GM19467 (cell line): Measurements from ENCODE around the gene TMEM164.
A peak's percentile ranks its signal among the peaks of the same experiment; 100 is the strongest.
"Not testable (repeated sequence)": the region's sequence is repeated elsewhere in the genome, so short reads cannot be mapped to it uniquely, and the experiment has no call there.

Source experiments
- ATAC-seq: cut with Tn5 transposase; IDR thresholded peaks from one replicate; pipeline ENCODE4 v1.9.1; 2021; ENCODE audit warnings: mild to moderate bottlenecking, moderate library complexity; ENCODE audit not compliant: unreplicated experiment

TMEM164 gene

GRCh38 chrX:110123331-110123782 lies 120.4 kb downstream of the TMEM164 start:
- no peak for ATAC-seq

DNA sequence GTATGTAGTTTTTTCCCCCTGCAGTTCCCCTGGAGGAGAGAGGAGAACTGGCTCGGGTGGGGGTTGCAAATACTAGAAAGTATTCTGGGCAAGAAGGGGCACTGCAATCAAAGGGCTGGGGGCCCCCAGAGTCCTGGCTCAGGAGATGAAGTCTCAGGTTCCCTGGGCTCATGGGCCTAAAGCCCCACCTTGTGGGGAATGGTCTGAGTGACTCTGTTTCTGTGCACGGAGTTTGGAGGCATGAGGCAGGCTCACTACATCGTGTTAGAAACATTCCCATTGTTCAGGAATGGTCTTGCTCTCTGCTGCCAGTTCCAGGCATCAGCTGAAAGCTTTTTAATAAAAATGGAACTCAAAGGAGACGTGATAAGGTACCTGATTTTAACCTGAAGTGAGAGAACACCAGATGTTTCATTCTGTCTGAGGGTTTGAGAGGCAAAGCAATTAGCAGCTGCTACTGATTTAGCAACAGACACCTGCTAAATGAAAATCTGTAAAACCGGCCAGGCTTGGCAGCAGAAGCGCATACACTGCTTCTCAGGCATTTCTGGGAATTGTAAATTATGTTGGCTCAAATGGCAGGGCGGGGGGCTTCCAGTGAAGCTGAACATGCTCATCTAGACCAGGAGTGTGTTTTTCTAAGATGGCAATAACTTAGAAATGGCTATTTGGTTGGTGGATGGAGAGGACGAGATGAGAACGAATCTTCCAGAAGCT lies 122.7 kb downstream of the TMEM164 start:
- no peak for ATAC-seq

GRCh38 chrX:110131031-110131430 lies 128.1 kb downstream of the TMEM164 start:
- no peak for ATAC-seq

GRCh38 chrX:110132450-110133114 lies 129.7 kb downstream of the TMEM164 start:
- ATAC-seq, result no peak

DNA sequence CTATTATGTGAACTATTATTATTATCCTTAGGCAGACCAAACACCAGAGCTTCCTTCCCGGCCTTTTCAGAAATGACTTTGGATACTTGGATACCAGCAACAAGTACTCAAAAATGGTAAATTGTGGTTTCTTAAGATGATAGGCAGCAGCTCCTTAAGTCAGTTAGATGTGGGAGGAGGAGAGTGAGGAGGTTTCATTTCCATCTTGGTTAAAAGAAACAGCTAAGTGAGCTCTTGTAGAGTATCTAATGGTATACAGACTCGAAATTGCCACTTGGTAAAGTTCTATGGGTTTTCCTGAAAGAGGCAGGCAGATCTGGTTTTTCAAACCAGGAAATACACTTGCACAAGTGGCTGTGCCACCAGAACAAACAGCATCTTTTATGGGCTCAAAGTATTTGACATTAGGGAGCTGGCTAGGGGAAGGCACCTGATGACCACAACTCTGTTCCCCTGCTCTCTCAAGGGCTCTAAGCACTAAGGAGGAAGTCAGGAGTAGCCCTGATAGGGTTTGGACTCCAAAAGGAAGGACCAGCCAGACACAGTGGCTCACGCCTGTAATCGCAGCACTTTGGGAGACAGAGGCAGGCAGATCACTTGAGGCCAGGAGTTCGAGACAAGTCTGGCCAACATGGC lies 130.9 kb downstream of the TMEM164 start:
- ATAC-seq, result no peak

- ATAC-seq, result no peak
These were observed 132.7 kb downstream of the TMEM164 start for GRCh38 chrX:110135618-110136017.

DNA sequence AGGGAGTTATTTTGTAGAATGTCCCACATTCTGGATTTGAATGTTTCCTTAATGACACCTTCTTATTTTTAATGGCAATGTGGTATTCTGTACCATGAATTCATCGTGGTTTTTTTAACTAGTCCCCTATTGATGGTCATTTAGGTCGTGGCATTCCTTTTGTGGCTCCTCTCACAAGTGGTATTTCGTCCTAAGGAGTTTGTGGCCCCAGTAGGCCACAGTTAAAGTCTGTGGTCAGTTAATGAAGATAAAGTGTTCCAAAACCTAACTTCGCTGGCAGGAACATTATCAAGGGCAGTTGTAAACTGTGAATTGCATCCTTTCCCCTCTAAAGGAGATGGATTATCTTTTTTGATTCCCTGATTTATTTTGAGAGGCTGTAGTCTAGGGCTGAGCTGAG lies 133.2 kb downstream of the TMEM164 start:
- ATAC-seq, result no peak

GRCh38 chrX:110138557-110138956 lies 135.6 kb downstream of the TMEM164 start:
- ATAC-seq, result no peak

- ATAC-seq, result no peak
These were observed 136.3 kb downstream of the TMEM164 start for GRCh38 chrX:110139172-110139571.

DNA sequence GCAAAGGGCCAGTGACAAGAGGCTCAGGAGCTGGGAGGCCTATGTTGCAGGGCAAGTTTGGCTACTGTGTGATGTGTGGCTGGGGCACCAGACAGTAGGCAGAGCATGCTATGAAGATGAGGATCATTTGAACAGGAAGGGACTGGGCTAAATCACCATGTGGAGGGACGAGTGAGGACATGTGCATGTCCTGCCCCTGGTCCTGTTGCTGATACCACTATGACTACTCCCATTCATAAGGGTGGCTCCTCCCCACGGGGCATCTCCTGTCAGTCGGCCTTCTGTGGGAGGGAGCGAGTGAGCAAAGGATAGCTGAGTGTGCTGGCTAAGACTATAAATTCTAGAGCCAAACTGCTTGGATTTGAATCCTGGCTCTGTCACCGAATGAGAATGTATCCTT lies 139.2 kb downstream of the TMEM164 start:
- ATAC-seq, result no peak

- no peak for ATAC-seq
These were observed 140.7 kb downstream of the TMEM164 start for GRCh38 chrX:110143454-110144210.

DNA sequence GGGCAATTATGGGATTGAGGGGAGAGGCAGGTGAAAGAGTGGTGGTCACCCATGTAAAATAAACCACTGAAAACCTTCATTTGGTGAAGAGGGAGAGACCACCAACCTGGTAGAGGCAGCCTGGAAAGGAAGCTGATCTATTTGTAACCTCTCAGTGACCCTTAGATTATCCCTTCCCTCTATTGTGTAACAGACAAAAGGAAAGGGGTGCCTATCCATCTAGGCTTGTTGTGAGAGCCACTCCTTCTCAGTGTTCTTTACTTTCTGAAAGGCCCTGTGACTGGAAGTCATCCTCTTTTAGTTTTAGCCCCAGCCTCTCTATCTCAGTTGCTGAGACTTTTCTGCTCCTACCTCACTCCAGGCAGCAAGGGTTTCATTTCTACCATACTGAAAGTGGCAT lies 142.4 kb downstream of the TMEM164 start:
- ATAC-seq, result no peak

DNA sequence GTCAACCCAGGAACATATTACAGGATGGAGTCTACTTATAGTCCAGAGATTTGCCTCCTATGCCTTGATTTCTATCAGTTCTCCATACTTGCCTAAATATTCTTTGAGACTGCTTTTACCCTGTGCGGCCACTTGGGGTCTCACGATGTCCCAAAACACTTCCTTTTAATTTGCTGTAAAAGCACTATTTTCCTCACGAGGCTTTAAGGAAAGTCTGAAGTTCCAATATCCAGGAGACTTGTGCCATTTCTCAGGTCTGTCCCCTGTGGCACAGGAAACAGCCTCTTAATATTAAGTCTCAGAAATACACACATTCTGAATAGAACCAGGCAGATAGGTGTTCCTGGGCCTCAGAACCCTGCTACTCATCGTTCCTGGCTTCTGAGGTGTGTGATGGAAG lies 142.9 kb downstream of the TMEM164 start:
- ATAC-seq, result peak; percentile 57

DNA sequence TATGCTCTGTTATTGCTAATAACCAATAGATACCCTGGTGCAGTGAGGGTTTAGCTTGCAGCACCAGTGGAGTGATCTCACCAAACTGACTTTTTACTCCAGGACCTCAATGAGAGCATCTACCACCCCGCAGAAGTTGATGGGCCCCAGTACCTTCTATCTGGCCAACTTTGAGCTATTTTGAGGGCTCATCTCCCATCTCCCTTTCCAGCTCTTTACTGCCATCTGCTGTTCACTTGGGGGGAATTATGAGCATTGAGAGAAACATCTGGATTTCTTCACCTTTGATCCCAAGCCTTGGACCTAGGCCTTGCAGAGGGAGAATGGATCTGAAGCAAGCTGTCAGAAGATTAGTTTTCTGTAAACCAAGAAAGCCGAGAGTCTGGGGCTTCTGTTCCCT lies 143.6 kb downstream of the TMEM164 start:
- ATAC-seq, result peak; percentile 61

DNA sequence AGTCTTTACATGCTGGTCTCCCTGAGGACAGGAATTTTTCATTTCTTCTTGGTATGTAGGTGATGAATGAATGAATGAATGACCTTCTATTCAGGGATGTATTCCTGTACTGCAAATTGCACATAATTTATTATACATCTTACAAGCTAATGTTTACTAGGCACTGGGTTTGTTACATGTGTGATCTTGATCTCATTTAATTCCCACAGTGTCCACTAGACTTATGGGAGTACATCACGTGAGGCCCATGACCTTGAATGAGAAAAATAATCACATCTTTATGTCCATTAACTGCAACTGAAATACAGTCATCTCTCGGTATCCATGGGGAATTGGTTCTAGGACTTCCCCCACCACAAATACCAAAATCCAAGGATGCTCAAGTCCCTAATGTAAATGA lies 150.3 kb downstream of the TMEM164 start:
- ATAC-seq, result no peak

DNA sequence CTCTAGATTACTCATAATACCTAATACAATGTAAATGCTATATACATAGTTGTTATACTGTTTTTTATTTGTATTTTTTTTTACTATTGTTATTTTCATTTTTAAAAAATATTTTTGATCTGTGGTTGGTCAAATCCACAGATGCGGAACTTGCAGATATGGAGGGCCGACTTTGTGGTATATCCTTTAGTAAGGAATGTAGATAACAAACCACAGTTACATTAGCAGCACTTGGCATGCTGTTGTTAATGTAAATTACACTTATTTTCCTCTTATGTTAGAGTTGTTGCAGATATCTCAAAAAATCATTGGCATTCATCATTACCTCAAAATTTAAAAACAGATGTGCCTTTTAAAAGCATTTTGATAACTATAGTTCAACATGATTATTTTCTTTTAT lies 151.0 kb downstream of the TMEM164 start:
- ATAC-seq, result no peak

DNA sequence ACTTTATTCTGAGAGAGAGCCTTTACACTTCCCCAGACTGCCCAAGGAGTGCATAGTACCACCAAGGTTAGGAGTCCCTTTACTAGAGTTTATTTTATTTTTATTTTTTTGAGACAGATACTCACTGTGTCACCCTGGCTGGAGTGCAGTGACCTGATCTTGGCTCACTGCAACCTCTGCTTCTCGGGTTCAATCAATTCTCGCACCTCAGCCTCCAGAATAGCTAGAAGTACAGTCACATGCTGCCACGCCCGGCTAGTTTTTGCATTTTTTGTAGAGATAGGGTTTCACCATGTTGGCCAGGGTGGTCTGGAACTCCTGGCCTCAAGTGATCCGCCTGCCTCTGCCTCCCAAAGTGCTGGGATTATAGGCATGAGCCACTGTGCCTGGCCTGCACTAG lies 151.4 kb downstream of the TMEM164 start:
- not testable (repeated sequence) for ATAC-seq

DNA sequence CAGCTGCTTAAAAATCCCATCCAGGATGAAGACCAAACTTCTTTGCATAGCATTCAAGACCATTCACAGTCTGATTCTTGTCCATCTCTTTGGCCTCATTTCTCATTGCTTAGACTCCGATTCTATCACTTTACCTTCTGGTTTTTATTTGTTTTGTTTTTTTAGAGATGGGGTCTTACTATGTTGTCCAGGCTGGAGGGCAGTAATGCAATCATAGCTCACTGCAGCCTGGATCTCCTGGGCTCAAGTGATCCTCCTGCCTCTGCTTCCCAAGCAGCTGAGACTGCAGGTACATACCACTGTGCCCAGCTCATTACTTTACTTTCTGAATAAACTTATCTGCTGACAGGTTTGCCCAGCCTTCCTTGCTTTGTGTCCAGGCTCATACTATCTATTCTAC lies 152.8 kb downstream of the TMEM164 start:
- no peak for ATAC-seq

DNA sequence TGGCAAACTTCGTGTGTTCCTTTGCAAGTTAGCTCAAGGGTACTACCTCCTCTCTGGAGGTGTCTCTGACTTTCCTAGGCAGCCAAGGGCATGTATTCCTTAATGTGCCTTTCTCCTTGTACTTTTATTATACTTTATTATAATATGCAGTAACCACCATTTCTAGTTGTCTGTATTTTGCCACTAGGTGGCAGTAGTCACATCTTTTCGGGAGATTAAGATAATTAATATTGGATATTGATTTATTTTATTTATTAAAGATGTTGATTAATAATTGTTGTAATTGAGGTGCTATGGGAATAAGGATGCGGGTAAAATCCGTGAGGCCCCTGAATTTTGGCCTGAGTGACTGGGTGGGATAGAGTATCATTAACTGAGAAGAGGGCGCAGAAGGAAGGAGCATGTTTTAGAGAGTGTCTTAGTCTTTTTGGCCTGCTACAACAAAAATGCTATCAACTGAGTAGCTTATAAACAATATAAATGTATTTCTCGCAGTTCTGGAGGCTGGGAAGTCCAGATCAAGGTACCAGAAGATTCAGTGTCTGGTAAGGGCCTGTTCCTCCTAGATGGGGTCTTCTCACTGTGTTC lies 153.3 kb downstream of the TMEM164 start:
- no peak for ATAC-seq

- no peak for ATAC-seq
These were observed 154.5 kb downstream of the TMEM164 start for GRCh38 chrX:110157444-110157843.

DNA sequence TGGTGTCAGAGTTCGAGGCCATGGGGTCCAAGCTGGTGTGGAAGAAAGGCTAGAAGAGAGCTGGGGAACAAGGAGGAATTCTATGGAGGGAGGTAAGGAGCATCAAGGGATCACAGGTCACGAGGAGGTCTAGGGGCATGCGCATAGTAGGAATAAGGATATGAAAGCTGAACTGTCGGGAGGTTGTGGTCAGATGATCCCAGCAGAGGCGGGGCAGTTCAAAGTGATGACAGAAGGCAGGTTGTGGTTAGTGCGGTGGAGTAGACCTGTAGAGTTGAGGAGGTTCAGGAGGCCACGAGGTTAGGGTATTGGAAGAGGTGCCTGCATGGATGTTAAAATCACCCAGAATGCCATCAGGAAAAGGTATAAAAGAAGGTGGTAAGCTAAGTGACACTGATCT lies 156.3 kb downstream of the TMEM164 start:
- ATAC-seq, result no peak
